SH-SY5Y (cell line): ENCODE results near the gene POU4F1.

Source experiments
- GATA2 ChIP-seq: IDR thresholded peaks from 2 replicates; pipeline ENCODE4 v1.6.1; 2011; ENCODE audit warnings: mild to moderate bottlenecking, low read depth, low read length
- GATA3 ChIP-seq: IDR thresholded peaks from 2 replicates; pipeline ENCODE4 v1.6.1; 2011; ENCODE audit warnings: low read depth, mild to moderate bottlenecking, low read length, moderate library complexity

DNA sequence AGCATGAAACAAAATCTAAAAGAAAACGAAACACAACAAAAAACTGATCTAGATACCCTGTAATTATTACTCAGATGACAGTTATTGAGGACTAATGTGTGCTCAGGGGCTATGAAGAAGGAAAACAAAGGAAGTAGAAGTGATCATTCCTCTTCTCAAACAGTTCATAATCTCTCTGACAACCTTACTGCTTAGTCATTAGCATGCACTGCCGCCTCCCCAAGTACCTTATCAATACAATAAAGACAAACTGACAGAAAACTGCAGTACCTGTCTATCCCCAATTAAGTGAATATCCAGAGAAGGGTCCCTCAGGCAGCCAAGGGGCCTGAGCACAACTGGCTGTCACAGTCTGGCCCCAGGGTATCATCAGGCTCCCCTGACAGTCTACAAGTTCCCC lies 22.0 kb upstream of the POU4F1 start:
- TF ChIP-seq GATA2 (no peak), GATA3 (no peak)
